Measurements from ENCODE around the gene ZNF428. TPM values are rescaled to one million over a fixed set of nuclear protein-coding genes. Genes with fewer than 3 reads are reported as not detected.

ZNF428 gene
- total and polyA plus RNA-seq, 2 donors (not counting 1 experiment from before 2014, with no cell fraction given): 17.2 to 43.9 TPM

DNA sequence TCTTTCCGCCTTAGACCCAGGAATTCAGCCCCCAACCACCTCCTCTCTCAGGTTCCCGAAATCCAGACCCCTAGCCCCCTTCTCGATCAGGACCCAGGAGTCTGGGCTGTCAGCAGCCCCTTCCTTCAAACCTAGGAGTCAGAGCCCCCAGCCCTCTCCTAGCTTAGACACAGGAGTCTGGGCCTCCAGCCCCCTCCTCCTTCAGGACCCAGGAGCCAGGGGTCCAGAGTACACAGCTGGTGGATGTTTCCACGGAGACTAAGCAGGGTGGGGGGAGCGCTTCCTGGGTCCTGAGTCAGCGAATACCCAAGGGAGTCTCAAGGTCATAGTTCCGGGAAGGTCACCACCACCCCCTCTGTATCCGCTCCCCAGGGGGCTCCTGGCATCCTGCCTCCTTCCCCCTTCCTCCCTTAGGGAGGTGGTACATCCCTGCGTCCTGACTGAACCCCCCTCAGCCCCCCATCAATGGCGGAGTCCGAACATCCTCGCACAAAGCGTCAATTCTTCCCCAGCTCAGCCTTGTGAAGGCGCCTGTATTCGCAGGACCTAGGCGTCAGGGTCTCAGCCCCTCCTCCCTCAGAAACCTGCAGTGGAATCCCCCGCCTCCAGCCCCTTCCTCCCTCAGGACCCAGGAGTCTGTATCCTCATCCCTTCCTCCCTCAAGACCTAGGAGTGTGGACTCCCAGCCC, 15.6 kb upstream of the ZNF428 start:
- peak overlapping the region; percentile 16 for H3K9ac ChIP-seq (ENCODE audit: insufficient read depth, low read length)
- peak overlapping the region; percentile 25 for H3K4me2 ChIP-seq (ENCODE audit: extremely low read depth, insufficient read depth, low read length)
- peak overlapping the region in 1 of 4 experiments; percentile 26 for H3K4me3 ChIP-seq (replicated peaks in 1 of 4; ENCODE audit: control extremely low read depth in 1 of 4, insufficient read depth in 1 of 4, low read depth in 3 of 4, low read length in 4 of 4)
- peak overlapping the region; percentile 14 for H2AFZ ChIP-seq (ENCODE audit: low read length)
- H3K27ac ChIP-seq (ENCODE audit: insufficient read depth, low read length): no peak overlapping the region
- H4K20me1 ChIP-seq (ENCODE audit: control insufficient read depth, extremely low read depth, insufficient read depth, low read length): no peaks in the 10 kb centered on the region
- peaks cover 9% of the 10 kb centered on the region for H3K4me1 ChIP-seq (ENCODE audit: control insufficient read depth, extremely low read depth, insufficient read depth, low read length)
- TF ChIP-seq CTCF (conservative IDR thresholded peaks at IDR 0.05 in 1 of 2, IDR thresholded peaks at IDR 0.05 in 1 of 2; ENCODE audit: low read depth in 1 of 2, low read length in 2 of 2) (no peak), EZH2 (IDR thresholded peaks at IDR 0.05; ENCODE audit: low read length, missing control alignments) (no peak)
- no peaks in the 10 kb centered on the region for H3K9me3 ChIP-seq (ENCODE audit: control insufficient read depth, insufficient read depth, low read depth, low read length)
- peaks cover 29% of the 10 kb centered on the region for H3K27me3 ChIP-seq (ENCODE audit: control insufficient read depth, insufficient read depth, low read length)
- no peaks in the 10 kb centered on the region for H3K36me3 ChIP-seq (ENCODE audit: control insufficient read depth, insufficient read depth, low read length)
- DNase-seq (ENCODE audit: low read depth in 2 of 2): peak in 1 of 2 donors; percentile 23
- H3K79me2 ChIP-seq (ENCODE audit: control insufficient read depth, insufficient read depth, low read length): no peaks in the 10 kb centered on the region

DNA sequence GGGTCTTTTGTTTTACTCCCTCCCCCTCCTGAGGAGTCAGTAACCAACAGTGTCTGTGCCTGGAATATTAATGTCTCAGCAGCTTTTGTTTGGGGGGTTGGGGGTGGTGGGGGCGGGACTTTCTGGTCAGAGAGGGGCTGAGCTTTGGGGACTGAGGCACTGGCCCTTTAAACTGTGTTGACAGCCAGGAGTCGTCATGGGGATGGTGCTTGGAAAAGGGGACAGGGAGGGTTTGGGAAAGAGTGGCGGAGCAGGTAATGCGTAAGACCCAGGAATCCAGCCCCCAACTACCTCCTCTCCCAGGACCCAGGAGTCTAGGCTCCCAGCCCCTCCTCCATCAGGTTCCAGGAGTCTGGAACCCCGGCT, 15.1 kb upstream of the ZNF428 start:
- no peak for DNase-seq (ENCODE audit: low read depth in 2 of 2)
- no peaks in the 10 kb centered on the region for H3K36me3 ChIP-seq (ENCODE audit: control insufficient read depth, insufficient read depth, low read length)
- H3K27ac ChIP-seq (ENCODE audit: insufficient read depth, low read length): no peak overlapping the region
- H2AFZ ChIP-seq (ENCODE audit: low read length): no peak overlapping the region
- no peaks in the 10 kb centered on the region for H4K20me1 ChIP-seq (ENCODE audit: control insufficient read depth, extremely low read depth, insufficient read depth, low read length)
- no peaks in the 10 kb centered on the region for H3K9me3 ChIP-seq (ENCODE audit: control insufficient read depth, insufficient read depth, low read depth, low read length)
- H3K4me2 ChIP-seq (ENCODE audit: extremely low read depth, insufficient read depth, low read length): no peak overlapping the region
- peaks cover 9% of the 10 kb centered on the region for H3K4me1 ChIP-seq (ENCODE audit: control insufficient read depth, extremely low read depth, insufficient read depth, low read length)
- H3K27me3 ChIP-seq (ENCODE audit: control insufficient read depth, insufficient read depth, low read length): peaks cover 27% of the 10 kb centered on the region
- peak overlapping the region; percentile 16 for H3K9ac ChIP-seq (ENCODE audit: insufficient read depth, low read length)
- TF ChIP-seq EZH2 (IDR thresholded peaks at IDR 0.05; ENCODE audit: low read length, missing control alignments) (no peak), CTCF (conservative IDR thresholded peaks at IDR 0.05 in 1 of 2, IDR thresholded peaks at IDR 0.05 in 1 of 2; ENCODE audit: low read depth in 1 of 2, low read length in 2 of 2) (no peak)
- no peak overlapping the region for H3K4me3 ChIP-seq (replicated peaks in 1 of 4; ENCODE audit: control extremely low read depth in 1 of 4, insufficient read depth in 1 of 4, low read depth in 3 of 4, low read length in 4 of 4)
- no peaks in the 10 kb centered on the region for H3K79me2 ChIP-seq (ENCODE audit: control insufficient read depth, insufficient read depth, low read length)

GRCh38 chr19:43634068-43634467, 14.6 kb upstream of the ZNF428 start:
- no peak overlapping the region for H3K4me2 ChIP-seq (ENCODE audit: extremely low read depth, insufficient read depth, low read length)
- H3K36me3 ChIP-seq (ENCODE audit: control insufficient read depth, insufficient read depth, low read length): no peaks in the 10 kb centered on the region
- H3K79me2 ChIP-seq (ENCODE audit: control insufficient read depth, insufficient read depth, low read length): no peaks in the 10 kb centered on the region
- no peak for DNase-seq (ENCODE audit: low read depth in 2 of 2)
- H2AFZ ChIP-seq (ENCODE audit: low read length): no peak overlapping the region
- TF ChIP-seq CTCF (conservative IDR thresholded peaks at IDR 0.05 in 1 of 2, IDR thresholded peaks at IDR 0.05 in 1 of 2; ENCODE audit: low read depth in 1 of 2, low read length in 2 of 2) (no peak), EZH2 (IDR thresholded peaks at IDR 0.05; ENCODE audit: low read length, missing control alignments) (no peak)
- peaks cover 9% of the 10 kb centered on the region for H3K4me1 ChIP-seq (ENCODE audit: control insufficient read depth, extremely low read depth, insufficient read depth, low read length)
- H3K9ac ChIP-seq (ENCODE audit: insufficient read depth, low read length): no peak overlapping the region
- H3K4me3 ChIP-seq (replicated peaks in 1 of 4; ENCODE audit: control extremely low read depth in 1 of 4, insufficient read depth in 1 of 4, low read depth in 3 of 4, low read length in 4 of 4): no peak overlapping the region
- no peaks in the 10 kb centered on the region for H3K9me3 ChIP-seq (ENCODE audit: control insufficient read depth, insufficient read depth, low read depth, low read length)
- peaks cover 23% of the 10 kb centered on the region for H3K27me3 ChIP-seq (ENCODE audit: control insufficient read depth, insufficient read depth, low read length)
- no peaks in the 10 kb centered on the region for H4K20me1 ChIP-seq (ENCODE audit: control insufficient read depth, extremely low read depth, insufficient read depth, low read length)
- no peak overlapping the region for H3K27ac ChIP-seq (ENCODE audit: insufficient read depth, low read length)
